ENCODE data around the gene APBA1.

GRCh38 chr9:69526699-69527098, 145.5 kb downstream of the APBA1 start:
- no peak for TF ChIP-seq CTCF (IDR thresholded peaks at IDR 0.05; ENCODE audit: borderline replicate concordance, extremely low read depth, low read length, poor library complexity, severe bottlenecking)
- TF ChIP-seq EZH2 (IDR thresholded peaks at IDR 0.05; ENCODE audit: borderline replicate concordance, low read depth, low read length, severe bottlenecking): no peak
